Measurements from ENCODE around the gene GUK1. TPM values are rescaled to one million over a fixed set of nuclear protein-coding genes. Genes with fewer than 3 reads are reported as not detected.

The GUK1 gene
- total and polyA plus RNA-seq, 2 of the 4 experiments (the other 2 are of a cell fraction), result 465 to 548 TPM

DNA sequence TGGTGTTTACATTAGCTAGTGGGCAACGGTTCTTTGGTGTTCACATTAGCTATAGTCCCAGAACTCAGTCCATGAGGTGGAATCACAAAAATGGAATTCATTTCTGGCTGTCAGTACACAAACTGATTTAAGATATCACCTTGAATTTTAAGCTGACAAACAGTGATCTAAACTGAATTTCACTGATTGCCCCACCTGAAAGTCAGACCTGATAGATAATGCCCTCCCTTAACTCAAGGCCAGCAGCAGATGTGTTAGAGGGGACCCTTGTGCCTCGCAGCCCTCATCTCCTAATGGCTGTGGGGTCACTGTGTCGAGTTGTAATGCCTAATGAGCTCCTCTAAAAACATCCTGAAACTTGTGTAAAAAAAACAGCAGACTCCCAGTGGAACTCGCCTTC is 49.0 kb upstream of the GUK1 start:
- H3K14ac ChIP-seq (replicated peaks; ENCODE audit: low read depth, low read length), result no peak overlapping the region
- in situ Hi-C loops (cut with MboI; ENCODE audit: low sequenced_read_pairs) (no loop called here), dilution Hi-C loops (cut with HindIII; ENCODE audit: low sequenced_read_pairs, unreplicated experiment) (no loop called here), intact Hi-C loops (cut with micrococcal nuclease) (no loop called here)
- no peak overlapping the region for H2AK9ac ChIP-seq (replicated peaks; ENCODE audit: low read depth, low read length, poor library complexity)
- H3K36me3 ChIP-seq (ENCODE audit: control insufficient read depth, insufficient read depth, low read length), result peaks cover 27% of the 10 kb centered on the region
- H4K91ac ChIP-seq (ENCODE audit: insufficient read depth, low read depth, low read length), result no peak overlapping the region
- ChIA-PET POLR2A (ENCODE audit: unreplicated experiment) (interaction anchor here (0.5 kb wide), 1 partner anchor 1259 kb away, joined by 3 read pairs; no protein-coding TSS in a partner anchor), CTCF (interaction anchor here (1.1 kb wide), 1 partner anchor 91 kb away, joined by 3 read pairs; no protein-coding TSS in a partner anchor)
- H3K56ac ChIP-seq (ENCODE audit: extremely low read depth, insufficient read depth, low read length), result no peak overlapping the region
- ATAC-seq (ENCODE audit: low read depth) (no peak), DNase-seq (no peak)
- H2BK20ac ChIP-seq (ENCODE audit: low read depth, low read length), result no peak overlapping the region
- TF ChIP-seq NFE2L2 (IDR thresholded peaks at IDR 0.05; ENCODE audit: low read depth, low read length) (no peak), RCOR1 (IDR thresholded peaks at IDR 0.05; ENCODE audit: insufficient replicate concordance, low read length) (no peak), MAZ (IDR thresholded peaks at IDR 0.05; ENCODE audit: borderline replicate concordance, low read depth, low read length) (no peak), POLR2A (IDR thresholded peaks at IDR 0.05; ENCODE audit: low read depth, low read length) (no peak), CTCF (conservative IDR thresholded peaks at IDR 0.05; ENCODE audit: low read depth, low read length) (no peak), MXI1 (IDR thresholded peaks at IDR 0.05; ENCODE audit: borderline replicate concordance, low read depth, low read length) (no peak), FOS (IDR thresholded peaks at IDR 0.05; ENCODE audit: low read depth, low read length) (no peak), SMC3 (IDR thresholded peaks at IDR 0.05; ENCODE audit: low read depth, low read length) (no peak), CHD1 (IDR thresholded peaks at IDR 0.05; ENCODE audit: low read depth, low read length) (no peak), RFX5 (IDR thresholded peaks at IDR 0.05; ENCODE audit: low read depth, low read length) (no peak)
- TF ChIP-seq, protein P1, sequence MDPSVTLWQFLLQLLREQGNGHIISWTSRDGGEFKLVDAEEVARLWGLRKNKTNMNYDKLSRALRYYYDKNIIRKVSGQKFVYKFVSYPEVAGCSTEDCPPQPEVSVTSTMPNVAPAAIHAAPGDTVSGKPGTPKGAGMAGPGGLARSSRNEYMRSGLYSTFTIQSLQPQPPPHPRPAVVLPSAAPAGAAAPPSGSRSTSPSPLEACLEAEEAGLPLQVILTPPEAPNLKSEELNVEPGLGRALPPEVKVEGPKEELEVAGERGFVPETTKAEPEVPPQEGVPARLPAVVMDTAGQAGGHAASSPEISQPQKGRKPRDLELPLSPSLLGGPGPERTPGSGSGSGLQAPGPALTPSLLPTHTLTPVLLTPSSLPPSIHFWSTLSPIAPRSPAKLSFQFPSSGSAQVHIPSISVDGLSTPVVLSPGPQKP (IDR thresholded peaks at IDR 0.05; ENCODE audit: borderline replicate concordance, low read depth, low read length), result no peak
- no peak overlapping the region for H3K27ac ChIP-seq (ENCODE audit: insufficient read depth, low read length)
- H3K23ac ChIP-seq (ENCODE audit: low read depth, low read length), result no peak overlapping the region
- no peaks in the 10 kb centered on the region for H3K27me3 ChIP-seq (ENCODE audit: control insufficient read depth, insufficient read depth, low read length)
- H3K9me3 ChIP-seq (ENCODE audit: control insufficient read depth, insufficient read depth, low read length), result peaks cover 9% of the 10 kb centered on the region; the same call in 1 of the 2 replicates
- BruUV-seq (replicated peaks), result no TSS peak
- 100% methylated on average over 1 of the region's 4 CpGs; no CpG with 5 or more reads in 1 of the 2 experiments for whole genome bisulfite sequencing, 2 experiments (ENCODE audit: extremely low coverage in 2 of 2, insufficient read length in 1 of 2)
- H4K8ac ChIP-seq (ENCODE audit: low read depth in 2 of 2, low read length in 2 of 2), result no peak overlapping the region
- H3K4me2 ChIP-seq (ENCODE audit: low read depth, low read length), result no peak overlapping the region
- H2BK5ac ChIP-seq (ENCODE audit: low read depth, low read length, poor library complexity, severe bottlenecking), result no peak overlapping the region
- H4K20me1 ChIP-seq (ENCODE audit: insufficient read depth, low read length), result peaks cover 100% of the 10 kb centered on the region
- H3K18ac ChIP-seq (ENCODE audit: low read depth, low read length), result no peak overlapping the region
- H2BK120ac ChIP-seq (ENCODE audit: low read depth, low read length), result no peak overlapping the region
- H2BK15ac ChIP-seq (ENCODE audit: low read depth, low read length), result no peak overlapping the region
- no peak overlapping the region for H2AFZ ChIP-seq (replicated peaks; ENCODE audit: low read length, poor library complexity)
- peaks cover 42% of the 10 kb centered on the region for H3K9me1 ChIP-seq (ENCODE audit: insufficient read depth, low read length)
- no peak overlapping the region for H3K9ac ChIP-seq (ENCODE audit: low read depth, low read length)
- H2AK5ac ChIP-seq (ENCODE audit: low read depth, low read length), result no peak overlapping the region
- no peak overlapping the region for H3K4me3 ChIP-seq (ENCODE audit: insufficient read depth, low read depth, low read length)
- H3K4me1 ChIP-seq (ENCODE audit: control insufficient read depth, insufficient read depth, low read length), result peaks cover 27% of the 10 kb centered on the region
- H3K79me1 ChIP-seq (ENCODE audit: low read depth in 1 of 2, low read length in 2 of 2), result peaks cover 0 to 51% of the 10 kb centered on the region in 2 experiments; a peak in 2 of 4 replicates
- H3K4ac ChIP-seq (ENCODE audit: low read depth, low read length), result no peak overlapping the region
- H4K5ac ChIP-seq (ENCODE audit: low read depth, low read length), result no peak overlapping the region
